Ascending aorta (tissue), 2 donors: Measurements from ENCODE around the gene HIRIP3. TPM values are rescaled to one million over a fixed set of nuclear protein-coding genes. Genes with fewer than 3 reads are reported as not detected.
A peak's percentile ranks its signal among the peaks of the same experiment; 100 is the strongest.

ENCODE experiments used
- DNase-seq, 2 donors: peaks; one replicate each; pipeline ENCODE4 v3.0.0-alpha.2; 2019; ENCODE audit warnings: low spot score in 2 of 2
- H3K27ac ChIP-seq, 2 donors: fragments of 200-600 bp; sonication (generic); one replicate each; pipeline ENCODE4 v1.5.1; 2016 to 2017; ENCODE audit warnings: mild to moderate bottlenecking in 1 of 2
- H3K27me3 ChIP-seq: fragments of 200-600 bp; sonication (generic); one replicate; pipeline ENCODE4 v1.5.1; 2017
- H3K36me3 ChIP-seq, 2 donors: fragments of 200-600 bp; sonication (generic); one replicate each; pipeline ENCODE4 v1.5.1; 2016
- H3K4me1 ChIP-seq, 2 donors: fragments of 200-600 bp; sonication (generic); one replicate each; pipeline ENCODE4 v1.5.1; 2016 to 2017; ENCODE audit warnings: mild to moderate bottlenecking in 1 of 2
- H3K4me3 ChIP-seq, 2 donors: fragments of 200-600 bp; sonication (generic); one replicate each; pipeline ENCODE4 v1.5.1; 2016 to 2017; ENCODE audit warnings: mild to moderate bottlenecking in 1 of 2
- H3K9me3 ChIP-seq, 2 donors: fragments of 200-600 bp; sonication (generic); one replicate each; pipeline ENCODE4 v1.5.1; 2016
- CTCF ChIP-seq, 3 experiments: fragments of 200-600 bp in 2 of 3; fragments of 450-650 bp in 1 of 3; sonication (generic) in 2 of 3; IDR thresholded peaks; one replicate each; pipeline ENCODE4 v1.5.1; 2016 to 2019; ENCODE audit warnings: antibody characterized with exemption in 3 of 3, mild to moderate bottlenecking in 1 of 3, moderate library complexity in 1 of 3
- intact Hi-C: fragments of 100-400 bp; cut with DNase I; formaldehyde crosslinking; loops from one replicate; pipeline ENCODE4 v1.15.1; 2023
- total RNA-seq: library from RNA; depleted of rRNA; stranded (reverse); fragments of >200 nt; gene quantifications from one replicate; pipeline ENCODE4 v1.1.0, GENCODE V29; 2016

HIRIP3 gene
- total RNA-seq, 1 donor from 2014 or later: 2.0 TPM

- Histone ChIP-seq H3K4me3 (peak overlapping the region; percentile 39 to 56), H3K4me1 (peaks cover 8 to 12% of the 10 kb centered on the region in 2 donors), H3K27ac (no peak overlapping the region), H3K9me3 (no peaks in the 10 kb centered on the region), H3K27me3 (peaks cover 13% of the 10 kb centered on the region), H3K36me3 (no peaks in the 10 kb centered on the region)
- intact Hi-C loops: no loop called here
- no peak for DNase-seq
- no peak for TF ChIP-seq CTCF (IDR thresholded peaks at IDR 0.05)
These were observed 16.5 kb upstream of the HIRIP3 start for GRCh38 chr16:30011714-30012504.

- no peak within 1 kb of the TSS for H3K27ac ChIP-seq
- TF ChIP-seq CTCF (IDR thresholded peaks at IDR 0.05): no peak
- H3K4me1 ChIP-seq: peaks cover 8 to 12% of the 10 kb centered on the region in 2 donors
- H3K4me3 ChIP-seq: peak within 1 kb of the TSS; percentile 39 to 56
- DNase-seq: no peak
- intact Hi-C loops: no loop called here
- H3K36me3 ChIP-seq: no peaks in the 10 kb centered on the region
- peaks cover 13% of the 10 kb centered on the region for H3K27me3 ChIP-seq
- H3K9me3 ChIP-seq: no peaks in the 10 kb centered on the region
These were observed 15.7 kb upstream of the HIRIP3 start, which contains the start of gene DOC2A for GRCh38 chr16:30010844-30011713. Gene DOC2A, minus strand, starts transcription at chr16:30011027. Its CDS starts 805 bp downstream, at chr16:30010222.

GRCh38 chr16:30009990-30010843 lies 14.8 kb upstream of the HIRIP3 start:
- H3K27me3 ChIP-seq: peaks cover 13% of the 10 kb centered on the region
- no peak for TF ChIP-seq CTCF (IDR thresholded peaks at IDR 0.05)
- H3K36me3 ChIP-seq: no peaks in the 10 kb centered on the region
- H3K27ac ChIP-seq: no peak overlapping the region
- H3K9me3 ChIP-seq: no peaks in the 10 kb centered on the region
- peaks cover 8 to 12% of the 10 kb centered on the region in 2 donors for H3K4me1 ChIP-seq
- intact Hi-C loops: no loop called here
- H3K4me3 ChIP-seq: peak overlapping the region; percentile 39 to 56
- no peak for DNase-seq

GRCh38 chr16:30009085-30009862 lies 13.9 kb upstream of the HIRIP3 start:
- TF ChIP-seq CTCF (IDR thresholded peaks at IDR 0.05): no peak
- Histone ChIP-seq H3K9me3 (no peaks in the 10 kb centered on the region), H3K27me3 (peaks cover 13% of the 10 kb centered on the region), H3K36me3 (no peaks in the 10 kb centered on the region), H3K4me1 (peaks cover 8 to 12% of the 10 kb centered on the region in 2 donors), H3K27ac (no peak overlapping the region), H3K4me3 (no peak overlapping the region)
- no peak for DNase-seq
- intact Hi-C loops: no loop called here
